ENCODE results near the gene COX6B1. TPM values are rescaled to one million over a fixed set of nuclear protein-coding genes. Genes with fewer than 3 reads are reported as not detected.
A peak's percentile ranks its signal among the peaks of the same experiment; 100 is the strongest.

The COX6B1 gene
- total RNA-seq, 1 donor from 2014 or later = 1,054 TPM

GRCh38 chr19:35696835-35697234, 48.7 kb downstream of the COX6B1 start:
- intact Hi-C loops (cut with DNase I) = no loop called here
- no peak for DNase-seq (ENCODE audit: low spot score)

GRCh38 chr19:35702223-35703012, 54.3 kb downstream of the COX6B1 start:
- DNase-seq (ENCODE audit: low spot score) = peak; percentile 97
- intact Hi-C loops (cut with DNase I) = no loop called here

- intact Hi-C loops (cut with DNase I) = no loop called here
- no peak for DNase-seq (ENCODE audit: low spot score)
These were observed 55.2 kb downstream of the COX6B1 start for GRCh38 chr19:35703343-35703742.

DNA sequence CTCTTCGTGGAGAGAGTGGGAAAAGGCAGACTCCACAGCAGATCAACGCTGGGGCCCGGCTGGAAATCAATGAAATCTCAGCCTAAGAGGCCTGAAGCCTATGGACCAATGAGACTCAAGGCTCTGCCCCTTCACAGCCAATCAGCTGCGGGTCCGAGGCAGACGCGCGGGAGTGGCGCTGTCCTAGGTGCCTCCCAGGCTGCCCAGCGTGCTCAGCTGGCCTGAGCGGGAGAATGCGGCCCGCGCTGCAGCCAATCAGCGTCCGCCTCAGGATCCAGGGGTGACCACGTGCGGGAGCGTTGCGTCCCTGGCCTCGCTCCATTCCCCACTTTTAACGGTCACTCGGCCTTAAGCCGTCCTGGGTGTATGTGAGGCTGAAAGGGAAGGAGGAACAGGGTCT, 56.1 kb downstream of the COX6B1 start, which contains the start of gene ZBTB32:
Gene ZBTB32 (plus strand): TSS at position 341 of the 400 bp plus-strand sequence. CDS start 10,069 bp downstream, outside the sequence.
- intact Hi-C loops (cut with DNase I) = no loop called here
- no peak for DNase-seq (ENCODE audit: low spot score)

Other genes starting within 250 kb of the COX6B1 start
- gene FFAR2, start 200.1 kb upstream of the COX6B1 start, total RNA-seq = 0.97 TPM
- not detected for gene KRTDAP, start 157.9 kb upstream of the COX6B1 start, total RNA-seq
- 4.2 TPM for gene DMKN, start 134.7 kb upstream of the COX6B1 start, total RNA-seq
- not detected for gene SBSN, start 120.0 kb upstream of the COX6B1 start, total RNA-seq
- gene GAPDHS, start 114.9 kb upstream of the COX6B1 start, total RNA-seq = not detected
- 64.4 TPM for gene TMEM147, start 102.7 kb upstream of the COX6B1 start, total RNA-seq
- gene ATP4A, start 84.7 kb upstream of the COX6B1 start, total RNA-seq = not detected
- gene PMIS2, start 62.1 kb upstream of the COX6B1 start, total RNA-seq = not detected
- gene HAUS5, start 35.6 kb upstream of the COX6B1 start, total RNA-seq = 5.9 TPM
- 56.2 TPM for gene RBM42, start 19.3 kb upstream of the COX6B1 start, total RNA-seq
- gene ETV2, start 6.6 kb upstream of the COX6B1 start, total RNA-seq = 0.78 TPM
- not detected for gene UPK1A, start 18.2 kb downstream of the COX6B1 start, total RNA-seq
- gene ZBTB32, start 56.2 kb downstream of the COX6B1 start, total RNA-seq = 0.13 TPM
- 19.9 TPM for gene KMT2B, start 69.7 kb downstream of the COX6B1 start, total RNA-seq
- 4.2 TPM for gene IGFLR1, start 94.1 kb downstream of the COX6B1 start, total RNA-seq
- gene U2AF1L4, start 97.1 kb downstream of the COX6B1 start, total RNA-seq = 24.9 TPM
- 43.2 TPM for gene PSENEN, start 97.3 kb downstream of the COX6B1 start, total RNA-seq
- gene LIN37, start 100.3 kb downstream of the COX6B1 start, total RNA-seq = 9.6 TPM
- gene HSPB6, start 108.7 kb downstream of the COX6B1 start, total RNA-seq = 863 TPM
- gene PROSER3, start 109.9 kb downstream of the COX6B1 start, total RNA-seq = 11.7 TPM
- gene ARHGAP33, start 127.2 kb downstream of the COX6B1 start, total RNA-seq = 8.8 TPM
- not detected for gene PRODH2, start 164.5 kb downstream of the COX6B1 start, total RNA-seq
- gene NPHS1, start 204.2 kb downstream of the COX6B1 start, total RNA-seq = not detected
- gene KIRREL2, start 208.6 kb downstream of the COX6B1 start, total RNA-seq = not detected
- 39.9 TPM for gene APLP1, start 220.3 kb downstream of the COX6B1 start, total RNA-seq

All from cardiac septum (tissue), 1 donor.